ENCODE data around the gene PHKA2. TPM values are rescaled to one million over a fixed set of nuclear protein-coding genes. Genes with fewer than 3 reads are reported as not detected.
"Not testable (repeated sequence)": the region's sequence is repeated elsewhere in the genome, so short reads cannot be mapped to it uniquely, and the experiment has no call there.

Gene PHKA2

DNA sequence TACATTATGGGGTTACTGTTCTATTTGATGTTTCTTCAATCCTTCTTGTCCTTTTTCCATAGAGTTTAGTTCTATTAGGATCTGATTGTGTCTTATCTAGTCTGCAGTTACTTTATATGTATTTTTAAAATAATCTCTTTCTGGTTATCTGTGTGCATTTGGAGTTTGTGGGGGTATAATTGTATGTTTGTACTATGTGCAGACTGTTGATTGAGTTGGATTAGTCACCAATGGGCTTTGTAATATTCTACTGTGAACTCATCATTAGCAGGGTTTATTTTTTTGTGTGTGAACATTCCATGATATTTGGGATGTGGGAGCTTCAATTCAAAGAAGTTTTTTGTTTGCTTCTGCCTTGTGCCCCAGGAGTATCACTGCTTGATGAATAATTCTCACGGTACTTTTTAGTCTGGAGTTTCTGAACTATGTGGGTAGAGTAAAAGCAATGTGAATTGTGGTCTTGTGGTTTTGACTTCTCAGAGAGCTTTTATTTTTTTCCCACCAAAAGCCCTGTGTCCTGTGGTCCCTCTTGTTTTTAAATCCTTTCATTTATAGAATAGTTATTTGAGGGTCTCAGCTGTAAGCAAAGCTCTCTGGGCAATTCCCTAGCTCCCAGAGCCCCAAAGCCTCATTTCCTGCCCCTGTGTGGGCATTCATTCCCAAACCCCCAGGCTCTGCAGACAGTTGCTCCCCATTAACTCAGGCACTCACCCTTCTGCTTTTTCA lies 127.8 kb downstream of the PHKA2 start:
- H3K56ac ChIP-seq (ENCODE audit: low read length) = no peak overlapping the region
- no peak overlapping the region for H2BK5ac ChIP-seq (ENCODE audit: low read length)
- DNase-seq = no peak
- no peak overlapping the region for H3K27ac ChIP-seq (ENCODE audit: low read depth, low read length)
- H3K23ac ChIP-seq (ENCODE audit: low read length) = no peak overlapping the region
- H2BK120ac ChIP-seq (ENCODE audit: low read depth, low read length) = no peak overlapping the region
- no peak overlapping the region for H4K8ac ChIP-seq (ENCODE audit: low read depth, low read length)
- no peak overlapping the region for H4K5ac ChIP-seq (ENCODE audit: low read length)
- H3K18ac ChIP-seq (ENCODE audit: low read length) = no peak overlapping the region
- H3K79me1 ChIP-seq (ENCODE audit: low read length) = no peaks in the 10 kb centered on the region
- no peak overlapping the region for H2BK15ac ChIP-seq (replicated peaks; ENCODE audit: low read depth)
- H3K79me2 ChIP-seq (ENCODE audit: control insufficient read depth, insufficient read depth, low read length) = no peaks in the 10 kb centered on the region
- H3K36me3 ChIP-seq (ENCODE audit: control insufficient read depth, insufficient read depth, low read length) = no peaks in the 10 kb centered on the region
- H3K4ac ChIP-seq (ENCODE audit: low read depth, low read length) = no peak overlapping the region
- H3K9ac ChIP-seq (ENCODE audit: low read length) = no peak overlapping the region
- H3K4me3 ChIP-seq (ENCODE audit: low read length) = no peak overlapping the region
- no CpG with 5 or more reads among the region's 1 CpG for WGBS (ENCODE audit: extremely low coverage, insufficient coverage, low lambda C conversion rate)
- no peak overlapping the region for H3K4me2 ChIP-seq (ENCODE audit: low read length)
- H3K27me3 ChIP-seq (ENCODE audit: insufficient read depth, low read length, poor library complexity) = no peaks in the 10 kb centered on the region
- H3K4me1 ChIP-seq (ENCODE audit: control insufficient read depth, low read depth, low read length) = no peaks in the 10 kb centered on the region
- H2AK5ac ChIP-seq (ENCODE audit: low read length) = no peak overlapping the region

DNA sequence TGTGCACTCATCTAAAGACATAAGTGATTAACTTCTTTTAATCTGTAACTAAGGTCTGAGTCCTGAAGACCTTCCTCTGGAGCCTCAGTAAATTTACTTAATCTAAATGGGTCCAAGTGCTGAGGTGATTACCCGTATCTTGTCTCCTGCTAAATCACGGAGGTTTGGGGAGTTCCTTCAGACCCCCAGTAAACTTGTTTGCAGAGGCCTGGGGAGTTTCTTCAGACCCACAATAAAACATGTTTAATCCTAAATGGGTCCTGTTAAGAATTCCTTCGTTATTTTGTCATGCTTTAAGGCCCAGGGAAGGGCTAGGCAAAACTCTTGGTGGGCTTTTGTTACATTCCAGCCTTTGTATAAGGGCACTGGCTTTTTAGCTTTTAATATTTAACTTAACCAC lies 136.0 kb downstream of the PHKA2 start:
- H3K4me1 ChIP-seq (ENCODE audit: control insufficient read depth, low read depth, low read length); H2AK5ac ChIP-seq (ENCODE audit: low read length); H3K79me1 ChIP-seq (ENCODE audit: low read length); H4K5ac ChIP-seq (ENCODE audit: low read length); H3K9ac ChIP-seq (ENCODE audit: low read length); H3K27me3 ChIP-seq (ENCODE audit: insufficient read depth, low read length, poor library complexity); H3K4me2 ChIP-seq (ENCODE audit: low read length); H3K23ac ChIP-seq (ENCODE audit: low read length); H2BK15ac ChIP-seq (replicated peaks; ENCODE audit: low read depth); H3K18ac ChIP-seq (ENCODE audit: low read length); H3K56ac ChIP-seq (ENCODE audit: low read length); DNase-seq; H3K4ac ChIP-seq (ENCODE audit: low read depth, low read length); H2BK120ac ChIP-seq (ENCODE audit: low read depth, low read length); H4K8ac ChIP-seq (ENCODE audit: low read depth, low read length); H3K27ac ChIP-seq (ENCODE audit: low read depth, low read length); H3K79me2 ChIP-seq (ENCODE audit: control insufficient read depth, insufficient read depth, low read length); H3K36me3 ChIP-seq (ENCODE audit: control insufficient read depth, insufficient read depth, low read length); H3K4me3 ChIP-seq (ENCODE audit: low read length); H2BK5ac ChIP-seq (ENCODE audit: low read length): not testable (repeated sequence)
- no CpG with 5 or more reads among the region's 3 CpGs for WGBS (ENCODE audit: extremely low coverage, insufficient coverage, low lambda C conversion rate)

Small RNAs within 50 kb of the gene (small RNA-seq; reads per million reads assigned to genes)
- not detected for gene RN7SL48P (ENCODE audit: insufficient read depth)
